GM23338 (cell line): ENCODE measurements around the gene PHACTR1. TPM values are rescaled to one million over a fixed set of nuclear protein-coding genes. Genes with fewer than 3 reads are reported as not detected.

ENCODE experiments used
- ATAC-seq: fragments of 200-7000 bp; cut with Tn5 transposase; 3 replicates; pipeline ENCODE4 v1.9.1; 2020
- DNase-seq: peaks from one replicate; pipeline ENCODE4 v3.0.0-alpha.2; 2015; ENCODE audit warnings: low spot score
- H2AFZ ChIP-seq: fragments of 200-600 bp; sonication (generic); 2 replicates; pipeline ENCODE4 v1.8.0; 2016; ENCODE audit warnings: antibody characterized with exemption, mild to moderate bottlenecking, moderate library complexity
- H3F3A ChIP-seq: fragments of 200-600 bp; sonication (generic); replicated peaks from 2 replicates; pipeline ENCODE4 v1.8.0; 2017; ENCODE audit warnings: antibody characterized with exemption, mixed run types, low read depth
- H3K27ac ChIP-seq: fragments of 200-600 bp; sonication (generic); 2 replicates; pipeline ENCODE4 v1.6.1; 2016; ENCODE audit warnings: low read depth
- H3K27me3 ChIP-seq: fragments of 200-600 bp; sonication (generic); 2 replicates; pipeline ENCODE4 v1.8.0; 2016; ENCODE audit warnings: mild to moderate bottlenecking, mixed run types, moderate library complexity; ENCODE audit not compliant: insufficient read depth
- H3K36me3 ChIP-seq: fragments of 200-600 bp; sonication (generic); 2 replicates; pipeline ENCODE4 v1.8.0; 2016; ENCODE audit warnings: mild to moderate bottlenecking; ENCODE audit not compliant: insufficient read depth
- H3K4me1 ChIP-seq: fragments of 200-600 bp; sonication (generic); 2 replicates; pipeline ENCODE4 v1.8.0; 2016; ENCODE audit warnings: mild to moderate bottlenecking, moderate library complexity; ENCODE audit not compliant: insufficient read depth
- H3K4me2 ChIP-seq: fragments of 200-600 bp; sonication (generic); 2 replicates; pipeline ENCODE4 v1.7.1; 2017; ENCODE audit warnings: mixed run types
- H3K4me3 ChIP-seq: fragments of 200-600 bp; sonication (generic); 2 replicates; pipeline ENCODE4 v1.6.1; 2016; ENCODE audit warnings: mixed run types
- H3K79me2 ChIP-seq: fragments of 200-600 bp; sonication (generic); replicated peaks from 2 replicates; pipeline ENCODE4 v1.8.0; 2017; ENCODE audit warnings: mild to moderate bottlenecking; ENCODE audit not compliant: insufficient read depth
- H3K9me2 ChIP-seq: fragments of 200-600 bp; sonication (generic); 2 replicates; pipeline ENCODE4 v1.8.0; 2017; ENCODE audit not compliant: insufficient read depth
- H4K20me1 ChIP-seq: fragments of 200-600 bp; sonication (generic); replicated peaks from 2 replicates; pipeline ENCODE4 v1.8.0; 2017; ENCODE audit warnings: mild to moderate bottlenecking; ENCODE audit not compliant: insufficient read depth
- H3K27ac Mint-ChIP-seq: 2 replicates; pipeline ENCODE4 v1.8.0; 2020; ENCODE audit warnings: inconsistent platforms, mild to moderate bottlenecking, moderate library complexity, mixed read lengths
- H3K27me3 Mint-ChIP-seq: 3 replicates; pipeline ENCODE4 v1.8.0; 2022; ENCODE audit warnings: low read depth, mild to moderate bottlenecking, moderate library complexity, mixed read lengths, inconsistent platforms; ENCODE audit not compliant: insufficient read depth, poor library complexity
- H3K36me3 Mint-ChIP-seq: 3 replicates; pipeline ENCODE4 v1.8.0; 2021; ENCODE audit warnings: low read depth, mild to moderate bottlenecking, inconsistent platforms, moderate library complexity, mixed read lengths
- H3K4me1 Mint-ChIP-seq: 3 replicates; pipeline ENCODE4 v1.8.0; 2020; ENCODE audit warnings: mild to moderate bottlenecking, inconsistent platforms, mixed read lengths
- H3K4me3 Mint-ChIP-seq: 3 replicates; pipeline ENCODE4 v1.8.0; 2021; ENCODE audit warnings: moderate library complexity, mild to moderate bottlenecking, inconsistent platforms, mixed read lengths
- H3K9me3 Mint-ChIP-seq: 3 replicates; pipeline ENCODE4 v1.8.0; 2020; ENCODE audit warnings: moderate library complexity, mild to moderate bottlenecking, inconsistent platforms, mixed read lengths
- CREB1 ChIP-seq: fragments of 250-450 bp; sonication (Bioruptor Pico); IDR thresholded peaks from 2 replicates; pipeline ENCODE4 v1.5.0; 2020; ENCODE audit warnings: low read depth, mild to moderate bottlenecking, moderate library complexity
- CTCF ChIP-seq, 2 experiments: fragments of 200-600 bp in 1 of 2; sonication (generic) in 1 of 2; conservative IDR thresholded peaks; 2 replicates each; pipeline versions ENCODE4 v1.5.1 to v1.6.1; 2016 to 2017; ENCODE audit warnings: antibody characterized with exemption in 2 of 2, low read depth in 2 of 2, mild to moderate bottlenecking in 2 of 2, moderate library complexity in 1 of 2
- ETS1 ChIP-seq: IDR thresholded peaks from 2 replicates; pipeline ENCODE4 v1.6.1; 2016; ENCODE audit warnings: antibody characterized with exemption
- EZH2 ChIP-seq: fragments of 200-600 bp; sonication (generic); IDR thresholded peaks from one replicate; pipeline ENCODE4 v1.8.0; 2017; ENCODE audit warnings: antibody characterized with exemption, mild to moderate bottlenecking, low read depth; ENCODE audit not compliant: unreplicated experiment
- EZH2phosphoT487 ChIP-seq: fragments of 200-600 bp; sonication (generic); IDR thresholded peaks from one replicate; pipeline ENCODE4 v1.8.1; 2018; ENCODE audit warnings: antibody characterized with exemption; ENCODE audit not compliant: unreplicated experiment
- JUNB ChIP-seq: IDR thresholded peaks from one replicate; pipeline ENCODE4 v1.6.1; 2016; ENCODE audit warnings: antibody characterized with exemption; ENCODE audit not compliant: unreplicated experiment
- NANOG ChIP-seq: IDR thresholded peaks from 2 replicates; pipeline ENCODE4 v1.6.1; 2016; ENCODE audit warnings: antibody characterized with exemption, borderline replicate concordance
- POLR2AphosphoS5 ChIP-seq: IDR thresholded peaks from 2 replicates; pipeline ENCODE4 v1.6.1; 2016; ENCODE audit warnings: antibody characterized with exemption, low read depth
- STAT1 ChIP-seq: IDR thresholded peaks from one replicate; pipeline ENCODE4 v1.6.1; 2016; ENCODE audit warnings: antibody characterized with exemption; ENCODE audit not compliant: unreplicated experiment
- ZNF114 ChIP-seq: fragments of 250-450 bp; sonication (Bioruptor Pico); IDR thresholded peaks from 2 replicates; pipeline ENCODE4 v1.5.0; 2020; ENCODE audit warnings: mild to moderate bottlenecking, moderate library complexity
- ZNF331 ChIP-seq: fragments of 250-450 bp; sonication (Bioruptor Pico); IDR thresholded peaks from 2 replicates; pipeline ENCODE4 v1.5.0; 2020; ENCODE audit warnings: low read depth, mild to moderate bottlenecking, moderate library complexity
- ZNF462 ChIP-seq: fragments of 250-450 bp; sonication (Bioruptor Pico); IDR thresholded peaks from 2 replicates; pipeline ENCODE4 v1.5.0; 2020; ENCODE audit warnings: mild to moderate bottlenecking, moderate library complexity
- polyA plus RNA-seq: library from polyadenylated mRNA; unstranded; fragments of >200 nt; fragmentation: Nextera tagmentation; extraction: Ambion mirVana; gene quantifications from 2 replicates; pipeline ENCODE4 v1.2.1, GENCODE V29; 2016
- total RNA-seq: library from RNA; depleted of rRNA; stranded (reverse); fragments of >200 nt; shearing (Covaris generic); gene quantifications from 2 replicates; pipeline ENCODE4 v1.2.3, GENCODE V29; 2014
- TF ChIP-seq, protein P1 (sequence below): IDR thresholded peaks from one replicate; pipeline ENCODE4 v1.6.1; 2018; ENCODE audit warnings: antibody characterized with exemption; ENCODE audit not compliant: unreplicated experiment

PHACTR1 gene
- total and polyA plus RNA-seq, 2 experiments from 2014 or later, result 5.9 to 19.3 TPM

DNA sequence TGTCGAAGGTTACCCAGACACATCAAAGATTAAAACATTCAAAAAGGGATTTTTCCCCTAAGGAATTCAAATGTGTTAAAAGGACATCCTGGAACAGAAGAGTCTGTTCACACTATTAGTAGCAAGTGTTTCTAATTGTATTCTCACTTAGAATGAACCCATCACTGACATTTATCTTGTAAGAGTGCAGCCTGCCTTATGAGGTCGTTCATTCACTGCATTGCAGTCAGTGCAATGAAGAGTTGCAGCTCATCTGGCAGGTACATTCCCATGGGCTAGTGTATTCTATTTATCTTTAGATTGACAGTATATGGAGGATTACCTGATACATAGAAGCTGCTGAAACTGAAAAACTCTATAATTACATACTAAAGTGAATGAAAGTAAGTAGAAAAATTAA is 36.5 kb downstream of the PHACTR1 start:
- H4K20me1 ChIP-seq, result no peaks in the 10 kb centered on the region; the same call in 1 of the 2 replicates
- TF ChIP-seq CREB1 (no peak), CTCF (conservative IDR thresholded peaks at IDR 0.05; ENCODE audit: low read depth in 2 of 2) (no peak), EZH2phosphoT487 (no peak), NANOG (no peak), ZNF331 (no peak), STAT1 (no peak), ETS1 (no peak), JUNB (no peak), ZNF114 (CRISPR knock-in tag) (no peak), POLR2AphosphoS5 (no peak), EZH2 (no peak), ZNF462 (CRISPR knock-in tag) (no peak)
- TF ChIP-seq, protein P1, sequence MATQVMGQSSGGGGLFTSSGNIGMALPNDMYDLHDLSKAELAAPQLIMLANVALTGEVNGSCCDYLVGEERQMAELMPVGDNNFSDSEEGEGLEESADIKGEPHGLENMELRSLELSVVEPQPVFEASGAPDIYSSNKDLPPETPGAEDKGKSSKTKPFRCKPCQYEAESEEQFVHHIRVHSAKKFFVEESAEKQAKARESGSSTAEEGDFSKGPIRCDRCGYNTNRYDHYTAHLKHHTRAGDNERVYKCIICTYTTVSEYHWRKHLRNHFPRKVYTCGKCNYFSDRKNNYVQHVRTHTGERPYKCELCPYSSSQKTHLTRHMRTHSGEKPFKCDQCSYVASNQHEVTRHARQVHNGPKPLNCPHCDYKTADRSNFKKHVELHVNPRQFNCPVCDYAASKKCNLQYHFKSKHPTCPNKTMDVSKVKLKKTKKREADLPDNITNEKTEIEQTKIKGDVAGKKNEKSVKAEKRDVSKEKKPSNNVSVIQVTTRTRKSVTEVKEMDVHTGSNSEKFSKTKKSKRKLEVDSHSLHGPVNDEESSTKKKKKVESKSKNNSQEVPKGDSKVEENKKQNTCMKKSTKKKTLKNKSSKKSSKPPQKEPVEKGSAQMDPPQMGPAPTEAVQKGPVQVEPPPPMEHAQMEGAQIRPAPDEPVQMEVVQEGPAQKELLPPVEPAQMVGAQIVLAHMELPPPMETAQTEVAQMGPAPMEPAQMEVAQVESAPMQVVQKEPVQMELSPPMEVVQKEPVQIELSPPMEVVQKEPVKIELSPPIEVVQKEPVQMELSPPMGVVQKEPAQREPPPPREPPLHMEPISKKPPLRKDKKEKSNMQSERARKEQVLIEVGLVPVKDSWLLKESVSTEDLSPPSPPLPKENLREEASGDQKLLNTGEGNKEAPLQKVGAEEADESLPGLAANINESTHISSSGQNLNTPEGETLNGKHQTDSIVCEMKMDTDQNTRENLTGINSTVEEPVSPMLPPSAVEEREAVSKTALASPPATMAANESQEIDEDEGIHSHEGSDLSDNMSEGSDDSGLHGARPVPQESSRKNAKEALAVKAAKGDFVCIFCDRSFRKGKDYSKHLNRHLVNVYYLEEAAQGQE, result no peak
- Mint-ChIP-seq H3K27me3 (peaks cover 13% of the 10 kb centered on the region), H3K9me3 (no peaks in the 10 kb centered on the region), H3K36me3 (no peaks in the 10 kb centered on the region; the same call in 2 of the 3 replicates), H3K27ac (no peak overlapping the region), H3K4me1 (peaks cover 38% of the 10 kb centered on the region), H3K4me3 (no peak overlapping the region)
- DNase-seq (no peak), ATAC-seq (no peak)
- no peak overlapping the region for H2AFZ ChIP-seq
- H3K27me3 ChIP-seq, result peaks cover 11% of the 10 kb centered on the region; the same call in 1 of the 2 replicates
- H3K27ac ChIP-seq, result no peak overlapping the region
- no peaks in the 10 kb centered on the region for H3K36me3 ChIP-seq
- H3K4me3 ChIP-seq, result no peak overlapping the region
- H3K4me1 ChIP-seq, result peaks cover 44% of the 10 kb centered on the region
- H3K79me2 ChIP-seq, result peaks cover 42% of the 10 kb centered on the region
- no peak overlapping the region for H3K4me2 ChIP-seq
- H3F3A ChIP-seq, result peaks cover 7% of the 10 kb centered on the region
- no peaks in the 10 kb centered on the region for H3K9me2 ChIP-seq
